ENCODE results near the gene CRAT. TPM values are rescaled to one million over a fixed set of nuclear protein-coding genes. Genes with fewer than 3 reads are reported as not detected.

Gene CRAT
- total RNA-seq, 1 experiment from 2014 or later: 38.8 TPM

- no TSS peak for BruUV-seq (replicated peaks)
- Histone ChIP-seq H3K27ac (ENCODE audit: low read length) (peak within 1 kb of the TSS; percentile 84), H3K4me3 (ENCODE audit: low read depth in 2 of 2, low read length in 2 of 2) (peak within 1 kb of the TSS; percentile 75 to 86), H3K4me1 (ENCODE audit: control insufficient read depth, insufficient read depth, low read length) (peaks cover 8% of the 10 kb centered on the region; the same call in 1 of the 2 replicates), H3K36me3 (ENCODE audit: control insufficient read depth, insufficient read depth, low read length) (0 out of 2 replicates have a peak, but pooled peaks cover 2% of the 10 kb centered on the region), H3K27me3 (ENCODE audit: control insufficient read depth, insufficient read depth, low read length) (no peaks in the 10 kb centered on the region), H3K9me3 (ENCODE audit: control insufficient read depth, insufficient read depth, low read depth, low read length) (no peaks in the 10 kb centered on the region)
- in situ Hi-C loops (cut with HindIII; ENCODE audit: low pct_unique_long_range_greater_than_20kb, low sequenced_read_pairs) (no loop called here), intact Hi-C loops (cut with micrococcal nuclease; ENCODE audit: unreplicated experiment) (no loop called here)
- POLR2A ChIA-PET: interaction anchor here (0.6 kb wide), 2 partner anchors 16 to 26 kb away, joined by 3 to 5 read pairs; no protein-coding TSS in a partner anchor
- peak; percentile 72; the same call in 1 of the 2 replicates for TF ChIP-seq SIN3A (IDR thresholded peaks at IDR 0.05; ENCODE audit: borderline replicate concordance, insufficient read depth, low read depth, low read length)
- TF ChIP-seq CTCF (IDR thresholded peaks at IDR 0.05): no peak
- TF ChIP-seq TCF7L2 (IDR thresholded peaks at IDR 0.05; ENCODE audit: low read depth, low read length): peak; percentile 78
- no peak for TF ChIP-seq POLR2AphosphoS5 (IDR thresholded peaks at IDR 0.05; ENCODE audit: low read depth, low read length)
- TF ChIP-seq REST (IDR thresholded peaks at IDR 0.05; ENCODE audit: insufficient read depth in 1 of 2, low read depth in 2 of 2, low read length in 1 of 2): no peak
- CTCF ChIA-PET: interaction anchor here (0.6 to 1.2 kb wide), 2 partner anchors 53 to 545 kb away, joined by 5 to 12 read pairs; partner anchors contain the start of genes NTMT1 and SH3GLB2
- ATAC-seq (peak; percentile 98), DNase-seq (ENCODE audit: low read depth, low spot score) (peak; percentile 90)
These were observed 29.8 kb downstream of the CRAT start, which contains the start of gene DOLPP1 for GRCh38 chr9:129080601-129081387. Gene DOLPP1, plus strand, starts transcription at chr9:129081111. Its CDS starts 21 bp downstream, at chr9:129081132.

GRCh38 chr9:129080298-129080600 is 30.3 kb downstream of the CRAT start:
- H3K9me3 ChIP-seq (ENCODE audit: control insufficient read depth, insufficient read depth, low read depth, low read length): no peaks in the 10 kb centered on the region
- in situ Hi-C loops (cut with HindIII; ENCODE audit: low pct_unique_long_range_greater_than_20kb, low sequenced_read_pairs) (no loop called here), intact Hi-C loops (cut with micrococcal nuclease; ENCODE audit: unreplicated experiment) (no loop called here)
- no peak for DNase-seq (ENCODE audit: low read depth, low spot score)
- peak overlapping the region; percentile 75 to 86 for H3K4me3 ChIP-seq (ENCODE audit: low read depth in 2 of 2, low read length in 2 of 2)
- ChIA-PET POLR2A (no interaction called here), CTCF (no interaction called here)
- no peaks in the 10 kb centered on the region for H3K27me3 ChIP-seq (ENCODE audit: control insufficient read depth, insufficient read depth, low read length)
- TF ChIP-seq SIN3A (IDR thresholded peaks at IDR 0.05; ENCODE audit: borderline replicate concordance, insufficient read depth, low read depth, low read length): no peak
- no peak for TF ChIP-seq REST (IDR thresholded peaks at IDR 0.05; ENCODE audit: insufficient read depth in 1 of 2, low read depth in 2 of 2, low read length in 1 of 2)
- TF ChIP-seq POLR2AphosphoS5 (IDR thresholded peaks at IDR 0.05; ENCODE audit: low read depth, low read length): no peak
- no TSS peak for BruUV-seq (replicated peaks)
- H3K36me3 ChIP-seq (ENCODE audit: control insufficient read depth, insufficient read depth, low read length): 0 out of 2 replicates have a peak, but pooled peaks cover 2% of the 10 kb centered on the region
- ATAC-seq: no peak; the same call in 1 of the 2 replicates
- peaks cover 8% of the 10 kb centered on the region; the same call in 1 of the 2 replicates for H3K4me1 ChIP-seq (ENCODE audit: control insufficient read depth, insufficient read depth, low read length)
- H3K27ac ChIP-seq (ENCODE audit: low read length): peak overlapping the region; percentile 70
